HCT116 (cell line): Measurements from ENCODE around the gene TRIM24. TPM values are rescaled to one million over a fixed set of nuclear protein-coding genes. Genes with fewer than 3 reads are reported as not detected.

Experiments used
- ATAC-seq: fragments of 200-7000 bp; cut with Tn5 transposase; 2 replicates; pipeline ENCODE4 v1.9.1; 2020; ENCODE audit warnings: mild to moderate bottlenecking, moderate library complexity
- BruUV-seq: library from RNA; stranded (reverse); fragments of 400-500 nt; replicated peaks from 2 replicates; lab custom pipeline; 2021; lab: Mats Ljungman, UMichigan
- CTCF ChIA-PET: fragments of 300-600 bp; sonication (Branson Sonifier 250); formaldehyde crosslinking; loops from one replicate; lab custom pipeline; 2021; ENCODE audit warnings: antibody characterized with exemption; lab: Charles Lee
- POLR2A ChIA-PET: fragments of 300-600, 350-600 bp; sonication (Branson Sonifier 250); formaldehyde crosslinking; loops from one replicate; lab custom pipeline; 2021; ENCODE audit warnings: antibody characterized with exemption; lab: Charles Lee
- RAD21 ChIA-PET, 2 experiments: fragments of 300-600 bp; sonication (Branson Sonifier 250); formaldehyde crosslinking; loops; one replicate each; lab custom pipeline; 2023; ENCODE audit warnings: low total read pairs in 2 of 2; ENCODE audit not compliant: uncharacterized antibody in 2 of 2, unreplicated experiment in 2 of 2, low non-redundant PET in 1 of 2; lab: Charles Lee
- DNase-seq: peaks from one replicate; pipeline ENCODE4 v3.0.0-alpha.2; 2010; ENCODE audit warnings: low read depth, low spot score
- H2AFZ ChIP-seq: fragments of 200-600 bp; shearing (Covaris generic), sonication (generic); 2 replicates; pipeline ENCODE4 v1.6.1; 2017; ENCODE audit warnings: low read depth, mixed run types, mixed read lengths, antibody characterized with exemption, low read length; ENCODE audit not compliant: poor library complexity, severe bottlenecking
- H3K27ac ChIP-seq: 2 replicates; pipeline ENCODE4 v1.5.1; 2012; ENCODE audit warnings: low read depth, low read length
- H3K27me3 ChIP-seq: fragments of 200-600 bp; sonication (generic); 2 replicates; pipeline ENCODE4 v1.6.1; 2016; ENCODE audit warnings: mixed run types, low read length, mixed read lengths; ENCODE audit not compliant: insufficient read depth
- H3K36me3 ChIP-seq, 2 experiments: fragments of 200-500 bp in 1 of 2; fragments of 200-600 bp in 1 of 2; sonication (Bioruptor generic) in 1 of 2; sonication (generic) in 1 of 2; 2 replicates each; pipeline versions ENCODE4 v1.5.1 to v1.6.1; 2014 to 2016; ENCODE audit warnings: low read length in 2 of 2, inconsistent platforms in 1 of 2, mixed read lengths in 1 of 2, mixed run types in 1 of 2; ENCODE audit not compliant: insufficient read depth in 2 of 2, control insufficient read depth in 1 of 2
- H3K4me1 ChIP-seq, 2 experiments: fragments of 200-600 bp in 1 of 2; sonication (generic) in 1 of 2; 2 replicates each; pipeline versions ENCODE4 v1.5.1 to v1.6.1; 2012 to 2017; ENCODE audit warnings: low read length in 2 of 2, inconsistent platforms in 1 of 2, mild to moderate bottlenecking in 1 of 2, mixed read lengths in 1 of 2, mixed run types in 1 of 2, moderate library complexity in 1 of 2; ENCODE audit not compliant: insufficient read depth in 2 of 2, control insufficient read depth in 1 of 2
- H3K4me2 ChIP-seq: fragments of 200-600 bp; sonication (generic); 2 replicates; pipeline ENCODE4 v1.6.1; 2017; ENCODE audit warnings: mixed run types, low read length, mixed read lengths
- H3K4me3 ChIP-seq, 2 experiments: fragments of 200-600 bp in 1 of 2; sonication (generic) in 1 of 2; replicated peaks in 1 of 2; 2 replicates each; pipeline ENCODE4 v1.5.1; 2011 to 2016; ENCODE audit warnings: low read length in 2 of 2, control low read depth in 1 of 2, low read depth in 1 of 2, mild to moderate bottlenecking in 1 of 2, mixed read lengths in 1 of 2, mixed run types in 1 of 2
- H3K79me2 ChIP-seq: fragments of 200-600 bp; sonication (generic); 2 replicates; pipeline ENCODE4 v1.6.1; 2017; ENCODE audit warnings: mild to moderate bottlenecking, mixed run types, low read length, moderate library complexity, mixed read lengths; ENCODE audit not compliant: insufficient read depth
- H3K9ac ChIP-seq: fragments of 200-600 bp; sonication (generic); 2 replicates; pipeline ENCODE4 v1.6.1; 2016; ENCODE audit warnings: low read length, mixed read lengths
- H3K9me2 ChIP-seq: fragments of 200-600 bp; sonication (generic), shearing (Covaris generic); 2 replicates; pipeline ENCODE4 v1.6.1; 2017; ENCODE audit warnings: mixed run types, mild to moderate bottlenecking, moderate library complexity; ENCODE audit not compliant: insufficient read depth
- H3K9me3 ChIP-seq, 2 experiments: fragments of 200-500 bp in 1 of 2; fragments of 200-600 bp in 1 of 2; sonication (Bioruptor generic) in 1 of 2; sonication (generic) in 1 of 2; 2 replicates each; pipeline ENCODE4 v1.6.1; 2014 to 2017; ENCODE audit warnings: low read length in 2 of 2, mixed read lengths in 2 of 2, inconsistent platforms in 1 of 2, low read depth in 1 of 2, mild to moderate bottlenecking in 1 of 2, mixed run types in 1 of 2, moderate library complexity in 1 of 2; ENCODE audit not compliant: control insufficient read depth in 1 of 2, insufficient read depth in 1 of 2
- H4K20me1 ChIP-seq: fragments of 200-600 bp; sonication (generic), shearing (Covaris generic); 2 replicates; pipeline ENCODE4 v1.6.1; 2017; ENCODE audit warnings: mixed run types, mild to moderate bottlenecking, moderate library complexity; ENCODE audit not compliant: insufficient read depth
- ELF1 ChIP-seq: IDR thresholded peaks from 2 replicates; pipeline ENCODE4 v1.6.1; 2012; ENCODE audit warnings: low read depth, borderline replicate concordance
- EZH2 ChIP-seq: fragments of 200-600 bp; sonication (generic); IDR thresholded peaks from 2 replicates; pipeline ENCODE4 v1.6.1; 2017; ENCODE audit warnings: antibody characterized with exemption, mixed run types
- FOSL1 ChIP-seq: IDR thresholded peaks from 2 replicates; pipeline ENCODE4 v1.6.1; 2012; ENCODE audit warnings: low read depth
- POLR2AphosphoS5 ChIP-seq: IDR thresholded peaks from 2 replicates; pipeline ENCODE4 v1.6.1; 2011; ENCODE audit warnings: mild to moderate bottlenecking, low read depth, low read length, moderate library complexity
- SIN3A ChIP-seq: IDR thresholded peaks from 2 replicates; pipeline ENCODE4 v1.6.1; 2012; ENCODE audit warnings: low read depth
- SP1 ChIP-seq: IDR thresholded peaks from 2 replicates; pipeline ENCODE4 v1.6.1; 2012; ENCODE audit warnings: low read depth
- TCF7L2 ChIP-seq: IDR thresholded peaks from 2 replicates; pipeline ENCODE4 v1.7.0; 2011; ENCODE audit warnings: borderline replicate concordance, inconsistent platforms; ENCODE audit not compliant: insufficient read depth, insufficient read length; ENCODE audit errors: extremely low read depth
- YY1 ChIP-seq: IDR thresholded peaks from 2 replicates; pipeline ENCODE4 v1.6.1; 2011; ENCODE audit warnings: low read length, low read depth, moderate library complexity, mild to moderate bottlenecking; ENCODE audit not compliant: insufficient replicate concordance; ENCODE audit errors: extremely low read depth
- intact Hi-C: fragments of 100-400 bp; cut with micrococcal nuclease; formaldehyde crosslinking; loops from 2 replicates; pipeline ENCODE4 v1.10.0; 2022
- total RNA-seq: library from RNA; stranded (reverse); gene quantifications from one replicate; pipeline ENCODE4 v1.2.1, GENCODE V29; 2021; ENCODE audit not compliant: unreplicated experiment
- TF ChIP-seq, protein P1 (sequence below), 3 experiments: fragments of 200-600 bp in 1 of 3; sonication (generic) in 1 of 3; IDR thresholded peaks in 2 of 3; conservative IDR thresholded peaks in 1 of 3; 2 replicates each; pipeline ENCODE4 v1.5.1; 2012 to 2017; ENCODE audit warnings: low read depth in 2 of 3, low read length in 2 of 3, antibody characterized with exemption in 1 of 3, borderline replicate concordance in 1 of 3, control low read depth in 1 of 3, mild to moderate bottlenecking in 1 of 3, mixed read lengths in 1 of 3, mixed run types in 1 of 3, moderate library complexity in 1 of 3; ENCODE audit not compliant: insufficient read depth in 1 of 3
- TF ChIP-seq, protein P2 (sequence below): IDR thresholded peaks from 2 replicates; pipeline ENCODE4 v1.6.1; 2011; ENCODE audit warnings: mild to moderate bottlenecking, low read length, moderate library complexity; ENCODE audit not compliant: insufficient replicate concordance; ENCODE audit errors: extremely low read depth
- TF ChIP-seq, protein P3 (sequence below): IDR thresholded peaks from 2 replicates; pipeline ENCODE4 v1.6.1; 2012; ENCODE audit warnings: low read depth

TRIM24 gene
- total RNA-seq, 1 experiment from 2014 or later: 12.8 TPM

DNA sequence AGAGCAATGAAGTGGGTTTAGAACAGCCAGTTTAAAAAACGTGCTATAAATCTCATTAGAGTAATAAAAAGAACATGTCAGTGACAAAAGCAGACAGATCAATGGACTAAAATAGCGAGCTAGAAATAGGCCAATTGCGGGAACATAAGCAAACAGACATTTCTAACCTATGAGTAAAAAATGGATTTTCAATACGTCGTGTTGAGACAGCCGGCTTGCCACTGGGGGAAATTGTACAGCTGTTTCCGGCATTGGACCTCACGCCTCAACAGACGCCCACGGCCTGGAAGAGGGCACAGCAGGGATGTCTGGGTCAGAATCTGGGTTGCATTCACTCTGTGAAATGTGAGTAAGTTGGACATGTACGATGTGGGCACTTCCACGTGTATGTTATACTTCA lies 148.2 kb downstream of the TRIM24 start:
- Histone ChIP-seq H3K9me3 (no peaks in the 10 kb centered on the region; a peak in 1 of 4 replicates), H3K4me3 (no peak overlapping the region), H3K27ac (no peak overlapping the region), H3K9ac (no peak overlapping the region), H4K20me1 (no peaks in the 10 kb centered on the region), H3K9me2 (no peaks in the 10 kb centered on the region), H3K4me2 (no peak overlapping the region), H3K4me1 (no peaks in the 10 kb centered on the region), H2AFZ (no peak overlapping the region), H3K36me3 (no peaks in the 10 kb centered on the region), H3K27me3 (no peaks in the 10 kb centered on the region), H3K79me2 (no peaks in the 10 kb centered on the region)
- intact Hi-C loops: no loop called here
- no peak for ATAC-seq
- POLR2A ChIA-PET: no interaction called here
- TF ChIP-seq FOSL1: no peak
- no peak for TF ChIP-seq SIN3A
- TF ChIP-seq TCF7L2: no peak
- TF ChIP-seq POLR2AphosphoS5: no peak
- TF ChIP-seq, protein P1, sequence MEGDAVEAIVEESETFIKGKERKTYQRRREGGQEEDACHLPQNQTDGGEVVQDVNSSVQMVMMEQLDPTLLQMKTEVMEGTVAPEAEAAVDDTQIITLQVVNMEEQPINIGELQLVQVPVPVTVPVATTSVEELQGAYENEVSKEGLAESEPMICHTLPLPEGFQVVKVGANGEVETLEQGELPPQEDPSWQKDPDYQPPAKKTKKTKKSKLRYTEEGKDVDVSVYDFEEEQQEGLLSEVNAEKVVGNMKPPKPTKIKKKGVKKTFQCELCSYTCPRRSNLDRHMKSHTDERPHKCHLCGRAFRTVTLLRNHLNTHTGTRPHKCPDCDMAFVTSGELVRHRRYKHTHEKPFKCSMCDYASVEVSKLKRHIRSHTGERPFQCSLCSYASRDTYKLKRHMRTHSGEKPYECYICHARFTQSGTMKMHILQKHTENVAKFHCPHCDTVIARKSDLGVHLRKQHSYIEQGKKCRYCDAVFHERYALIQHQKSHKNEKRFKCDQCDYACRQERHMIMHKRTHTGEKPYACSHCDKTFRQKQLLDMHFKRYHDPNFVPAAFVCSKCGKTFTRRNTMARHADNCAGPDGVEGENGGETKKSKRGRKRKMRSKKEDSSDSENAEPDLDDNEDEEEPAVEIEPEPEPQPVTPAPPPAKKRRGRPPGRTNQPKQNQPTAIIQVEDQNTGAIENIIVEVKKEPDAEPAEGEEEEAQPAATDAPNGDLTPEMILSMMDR (IDR thresholded peaks at IDR 0.05 in 2 of 3, conservative IDR thresholded peaks at IDR 0.05 in 1 of 3; ENCODE audit: borderline replicate concordance in 1 of 3, insufficient read depth in 1 of 3, low read depth in 2 of 3, low read length in 2 of 3): no peak
- no peak for TF ChIP-seq EZH2
- TF ChIP-seq, protein P2, sequence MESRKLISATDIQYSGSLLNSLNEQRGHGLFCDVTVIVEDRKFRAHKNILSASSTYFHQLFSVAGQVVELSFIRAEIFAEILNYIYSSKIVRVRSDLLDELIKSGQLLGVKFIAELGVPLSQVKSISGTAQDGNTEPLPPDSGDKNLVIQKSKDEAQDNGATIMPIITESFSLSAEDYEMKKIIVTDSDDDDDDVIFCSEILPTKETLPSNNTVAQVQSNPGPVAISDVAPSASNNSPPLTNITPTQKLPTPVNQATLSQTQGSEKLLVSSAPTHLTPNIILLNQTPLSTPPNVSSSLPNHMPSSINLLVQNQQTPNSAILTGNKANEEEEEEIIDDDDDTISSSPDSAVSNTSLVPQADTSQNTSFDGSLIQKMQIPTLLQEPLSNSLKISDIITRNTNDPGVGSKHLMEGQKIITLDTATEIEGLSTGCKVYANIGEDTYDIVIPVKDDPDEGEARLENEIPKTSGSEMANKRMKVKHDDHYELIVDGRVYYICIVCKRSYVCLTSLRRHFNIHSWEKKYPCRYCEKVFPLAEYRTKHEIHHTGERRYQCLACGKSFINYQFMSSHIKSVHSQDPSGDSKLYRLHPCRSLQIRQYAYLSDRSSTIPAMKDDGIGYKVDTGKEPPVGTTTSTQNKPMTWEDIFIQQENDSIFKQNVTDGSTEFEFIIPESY: no peak
- TF ChIP-seq SP1: no peak
- TF ChIP-seq YY1: no peak
- TF ChIP-seq, protein P3, sequence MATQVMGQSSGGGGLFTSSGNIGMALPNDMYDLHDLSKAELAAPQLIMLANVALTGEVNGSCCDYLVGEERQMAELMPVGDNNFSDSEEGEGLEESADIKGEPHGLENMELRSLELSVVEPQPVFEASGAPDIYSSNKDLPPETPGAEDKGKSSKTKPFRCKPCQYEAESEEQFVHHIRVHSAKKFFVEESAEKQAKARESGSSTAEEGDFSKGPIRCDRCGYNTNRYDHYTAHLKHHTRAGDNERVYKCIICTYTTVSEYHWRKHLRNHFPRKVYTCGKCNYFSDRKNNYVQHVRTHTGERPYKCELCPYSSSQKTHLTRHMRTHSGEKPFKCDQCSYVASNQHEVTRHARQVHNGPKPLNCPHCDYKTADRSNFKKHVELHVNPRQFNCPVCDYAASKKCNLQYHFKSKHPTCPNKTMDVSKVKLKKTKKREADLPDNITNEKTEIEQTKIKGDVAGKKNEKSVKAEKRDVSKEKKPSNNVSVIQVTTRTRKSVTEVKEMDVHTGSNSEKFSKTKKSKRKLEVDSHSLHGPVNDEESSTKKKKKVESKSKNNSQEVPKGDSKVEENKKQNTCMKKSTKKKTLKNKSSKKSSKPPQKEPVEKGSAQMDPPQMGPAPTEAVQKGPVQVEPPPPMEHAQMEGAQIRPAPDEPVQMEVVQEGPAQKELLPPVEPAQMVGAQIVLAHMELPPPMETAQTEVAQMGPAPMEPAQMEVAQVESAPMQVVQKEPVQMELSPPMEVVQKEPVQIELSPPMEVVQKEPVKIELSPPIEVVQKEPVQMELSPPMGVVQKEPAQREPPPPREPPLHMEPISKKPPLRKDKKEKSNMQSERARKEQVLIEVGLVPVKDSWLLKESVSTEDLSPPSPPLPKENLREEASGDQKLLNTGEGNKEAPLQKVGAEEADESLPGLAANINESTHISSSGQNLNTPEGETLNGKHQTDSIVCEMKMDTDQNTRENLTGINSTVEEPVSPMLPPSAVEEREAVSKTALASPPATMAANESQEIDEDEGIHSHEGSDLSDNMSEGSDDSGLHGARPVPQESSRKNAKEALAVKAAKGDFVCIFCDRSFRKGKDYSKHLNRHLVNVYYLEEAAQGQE: no peak
- no peak for TF ChIP-seq ELF1
- BruUV-seq: no TSS peak
- DNase-seq: no peak
- CTCF ChIA-PET: no interaction called here
- RAD21 ChIA-PET: no interaction called here
